Ishikawa (cell line): Measurements from ENCODE around the gene SH3TC1.

Experiments used
- CEBPB ChIP-seq: IDR thresholded peaks from 2 replicates; pipeline ENCODE4 v1.6.1; 2012
- CREB1 ChIP-seq: IDR thresholded peaks from 2 replicates; pipeline ENCODE4 v1.6.1; 2012; ENCODE audit warnings: low read depth
- TAF1 ChIP-seq: IDR thresholded peaks from 2 replicates; pipeline ENCODE4 v1.6.1; 2012; ENCODE audit warnings: low read depth, mild to moderate bottlenecking
- YY1 ChIP-seq: IDR thresholded peaks from 2 replicates; pipeline ENCODE4 v1.6.1; 2012; ENCODE audit warnings: low read depth
- TF ChIP-seq, protein P1 (sequence below): IDR thresholded peaks from 2 replicates; pipeline ENCODE4 v1.6.1; 2012; ENCODE audit warnings: low read depth, mild to moderate bottlenecking

- TF ChIP-seq, protein P1, sequence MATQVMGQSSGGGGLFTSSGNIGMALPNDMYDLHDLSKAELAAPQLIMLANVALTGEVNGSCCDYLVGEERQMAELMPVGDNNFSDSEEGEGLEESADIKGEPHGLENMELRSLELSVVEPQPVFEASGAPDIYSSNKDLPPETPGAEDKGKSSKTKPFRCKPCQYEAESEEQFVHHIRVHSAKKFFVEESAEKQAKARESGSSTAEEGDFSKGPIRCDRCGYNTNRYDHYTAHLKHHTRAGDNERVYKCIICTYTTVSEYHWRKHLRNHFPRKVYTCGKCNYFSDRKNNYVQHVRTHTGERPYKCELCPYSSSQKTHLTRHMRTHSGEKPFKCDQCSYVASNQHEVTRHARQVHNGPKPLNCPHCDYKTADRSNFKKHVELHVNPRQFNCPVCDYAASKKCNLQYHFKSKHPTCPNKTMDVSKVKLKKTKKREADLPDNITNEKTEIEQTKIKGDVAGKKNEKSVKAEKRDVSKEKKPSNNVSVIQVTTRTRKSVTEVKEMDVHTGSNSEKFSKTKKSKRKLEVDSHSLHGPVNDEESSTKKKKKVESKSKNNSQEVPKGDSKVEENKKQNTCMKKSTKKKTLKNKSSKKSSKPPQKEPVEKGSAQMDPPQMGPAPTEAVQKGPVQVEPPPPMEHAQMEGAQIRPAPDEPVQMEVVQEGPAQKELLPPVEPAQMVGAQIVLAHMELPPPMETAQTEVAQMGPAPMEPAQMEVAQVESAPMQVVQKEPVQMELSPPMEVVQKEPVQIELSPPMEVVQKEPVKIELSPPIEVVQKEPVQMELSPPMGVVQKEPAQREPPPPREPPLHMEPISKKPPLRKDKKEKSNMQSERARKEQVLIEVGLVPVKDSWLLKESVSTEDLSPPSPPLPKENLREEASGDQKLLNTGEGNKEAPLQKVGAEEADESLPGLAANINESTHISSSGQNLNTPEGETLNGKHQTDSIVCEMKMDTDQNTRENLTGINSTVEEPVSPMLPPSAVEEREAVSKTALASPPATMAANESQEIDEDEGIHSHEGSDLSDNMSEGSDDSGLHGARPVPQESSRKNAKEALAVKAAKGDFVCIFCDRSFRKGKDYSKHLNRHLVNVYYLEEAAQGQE, result no peak
- TF ChIP-seq CREB1 (no peak), TAF1 (no peak), YY1 (no peak), CEBPB (no peak)
Observed at GRCh38 chr4:8173492-8174242, 25.4 kb upstream of the SH3TC1 start.
